BE2C (cell line): Measurements from ENCODE around the gene C20orf144.

Experiments
- DNase-seq: peaks from one replicate; pipeline ENCODE4 v3.0.0-alpha.2; 2020
- H3K27me3 ChIP-seq: fragments of 250-450 bp; sonication (Bioruptor Pico); 2 replicates; pipeline ENCODE4 v1.5.1; 2020; ENCODE audit warnings: mild to moderate bottlenecking
- H3K36me3 ChIP-seq: fragments of 250-450 bp; sonication (Bioruptor Pico); 2 replicates; pipeline ENCODE4 v1.5.1; 2020; ENCODE audit warnings: mild to moderate bottlenecking
- H3K4me1 ChIP-seq: fragments of 250-450 bp; sonication (Bioruptor Pico); 2 replicates; pipeline ENCODE4 v1.5.1; 2020
- H3K4me3 ChIP-seq: 2 replicates; pipeline ENCODE4 v1.5.1; 2011; ENCODE audit warnings: low read depth, low read length
- H3K9me3 ChIP-seq: fragments of 250-450 bp; sonication (Bioruptor Pico); 2 replicates; pipeline ENCODE4 v1.5.1; 2020
- TF ChIP-seq, protein P1 (sequence below): IDR thresholded peaks from 2 replicates; pipeline ENCODE4 v1.5.1; 2012; ENCODE audit warnings: mild to moderate bottlenecking, low read depth, low read length

The C20orf144 gene

DNA sequence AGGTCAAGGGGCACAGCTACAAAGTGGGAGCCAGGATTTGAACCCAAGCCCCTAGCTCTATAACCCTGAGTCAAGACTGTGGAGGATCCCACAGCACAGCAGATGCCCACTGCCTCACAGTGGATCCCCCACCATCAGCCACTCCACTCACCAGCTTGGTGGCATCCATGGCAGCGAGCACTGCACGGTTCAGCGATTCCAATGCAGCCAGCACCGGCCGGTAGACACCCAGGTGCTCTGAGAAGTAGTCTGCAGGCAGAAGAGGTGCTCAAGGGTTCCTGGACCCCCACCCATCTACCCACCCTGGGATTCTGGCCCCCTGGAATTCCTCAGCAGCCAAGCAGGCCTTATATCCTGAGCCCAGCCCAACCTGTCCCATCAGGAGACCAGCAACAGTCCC, 7.1 kb downstream of the C20orf144 start:
- TF ChIP-seq, protein P1, sequence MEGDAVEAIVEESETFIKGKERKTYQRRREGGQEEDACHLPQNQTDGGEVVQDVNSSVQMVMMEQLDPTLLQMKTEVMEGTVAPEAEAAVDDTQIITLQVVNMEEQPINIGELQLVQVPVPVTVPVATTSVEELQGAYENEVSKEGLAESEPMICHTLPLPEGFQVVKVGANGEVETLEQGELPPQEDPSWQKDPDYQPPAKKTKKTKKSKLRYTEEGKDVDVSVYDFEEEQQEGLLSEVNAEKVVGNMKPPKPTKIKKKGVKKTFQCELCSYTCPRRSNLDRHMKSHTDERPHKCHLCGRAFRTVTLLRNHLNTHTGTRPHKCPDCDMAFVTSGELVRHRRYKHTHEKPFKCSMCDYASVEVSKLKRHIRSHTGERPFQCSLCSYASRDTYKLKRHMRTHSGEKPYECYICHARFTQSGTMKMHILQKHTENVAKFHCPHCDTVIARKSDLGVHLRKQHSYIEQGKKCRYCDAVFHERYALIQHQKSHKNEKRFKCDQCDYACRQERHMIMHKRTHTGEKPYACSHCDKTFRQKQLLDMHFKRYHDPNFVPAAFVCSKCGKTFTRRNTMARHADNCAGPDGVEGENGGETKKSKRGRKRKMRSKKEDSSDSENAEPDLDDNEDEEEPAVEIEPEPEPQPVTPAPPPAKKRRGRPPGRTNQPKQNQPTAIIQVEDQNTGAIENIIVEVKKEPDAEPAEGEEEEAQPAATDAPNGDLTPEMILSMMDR = no peak
- peaks cover 5% of the 10 kb centered on the region for H3K4me1 ChIP-seq
- no peak for DNase-seq
- H3K4me3 ChIP-seq = no peak overlapping the region
- no peaks in the 10 kb centered on the region for H3K27me3 ChIP-seq
- peaks cover 23% of the 10 kb centered on the region for H3K36me3 ChIP-seq
- H3K9me3 ChIP-seq = no peaks in the 10 kb centered on the region

DNA sequence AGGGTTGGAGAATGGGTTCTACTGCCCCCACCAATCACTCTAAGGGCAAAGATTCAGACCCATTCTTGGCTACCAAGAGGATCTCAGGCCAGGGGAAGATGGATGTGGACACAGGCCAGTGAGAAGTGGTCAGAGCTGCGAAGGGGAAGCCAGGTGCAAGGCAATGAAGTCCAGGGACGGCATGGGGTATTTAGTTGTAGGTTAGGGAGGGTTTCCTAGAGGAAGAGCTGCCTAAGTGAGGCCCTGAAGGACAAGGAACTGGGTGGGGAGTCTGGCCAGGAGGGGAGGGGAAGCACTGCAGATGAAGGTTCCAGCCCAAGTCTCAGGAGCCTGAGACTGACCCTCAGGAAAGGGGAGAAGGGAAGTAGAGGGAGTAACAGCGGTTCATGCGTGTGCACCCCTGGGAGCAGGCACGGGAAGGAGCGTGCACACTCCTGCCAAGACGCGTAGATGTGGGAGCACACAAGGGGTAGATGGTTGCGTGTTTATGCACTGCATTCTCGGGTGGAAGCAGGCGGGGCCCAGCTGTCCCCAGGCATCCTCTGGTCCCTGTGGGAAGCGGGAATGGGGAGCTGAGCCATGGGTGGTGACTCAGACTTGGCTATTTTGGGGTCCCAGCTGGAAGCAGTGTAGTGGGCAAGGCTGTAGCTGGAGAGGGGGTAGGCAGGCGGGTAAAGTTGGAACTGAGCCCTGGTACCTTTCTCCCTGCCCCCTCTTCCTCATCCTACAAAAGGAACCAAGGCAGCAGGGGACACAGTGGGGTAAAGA, 7.9 kb downstream of the C20orf144 start:
- peaks cover 8% of the 10 kb centered on the region for H3K4me1 ChIP-seq
- H3K27me3 ChIP-seq = no peaks in the 10 kb centered on the region
- H3K36me3 ChIP-seq = peaks cover 23% of the 10 kb centered on the region
- H3K4me3 ChIP-seq = no peak overlapping the region
- TF ChIP-seq, protein P1 = no peak
- no peak for DNase-seq
- H3K9me3 ChIP-seq = no peaks in the 10 kb centered on the region

DNA sequence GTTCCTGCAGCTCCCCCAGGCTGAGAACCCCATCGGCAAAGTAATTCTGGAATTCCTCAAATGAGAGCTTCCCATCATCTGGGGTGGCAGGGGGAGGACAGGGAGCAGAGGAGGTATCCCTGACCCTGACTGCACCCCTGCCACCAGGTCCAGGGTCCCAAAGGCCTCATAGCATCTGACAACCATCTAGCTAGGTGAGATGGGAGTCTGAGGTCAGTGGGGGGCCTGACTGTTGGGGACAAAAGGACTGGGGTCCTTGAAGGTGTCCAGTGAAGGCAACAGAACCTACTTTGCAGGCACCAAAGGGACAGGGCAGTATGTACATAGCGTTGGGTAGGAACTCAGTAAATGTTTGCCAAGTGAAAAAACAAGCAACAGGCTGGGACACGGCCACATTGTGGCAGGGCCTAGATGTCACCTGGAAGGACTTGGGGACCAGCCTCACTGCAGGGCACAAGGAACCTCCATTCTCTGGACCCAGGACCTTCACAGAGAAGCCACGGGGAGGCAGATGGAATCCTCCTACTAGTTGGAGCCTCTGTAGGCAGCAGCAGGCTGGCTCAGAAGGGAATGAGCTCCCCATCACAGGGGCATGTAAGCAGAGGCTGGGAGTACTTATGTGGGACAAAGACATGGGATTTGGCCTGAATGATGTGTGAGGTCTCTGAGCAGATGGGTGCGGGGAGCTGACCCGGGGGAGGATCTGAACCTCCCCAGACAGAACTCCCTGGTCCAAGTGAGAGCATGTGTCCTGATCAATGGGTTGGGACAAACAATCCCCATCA, 8.8 kb downstream of the C20orf144 start:
- DNase-seq = no peak
- Histone ChIP-seq H3K9me3 (no peaks in the 10 kb centered on the region), H3K36me3 (peaks cover 25% of the 10 kb centered on the region), H3K27me3 (no peaks in the 10 kb centered on the region), H3K4me3 (no peak overlapping the region), H3K4me1 (peaks cover 13% of the 10 kb centered on the region)
- TF ChIP-seq, protein P1 = no peak

DNA sequence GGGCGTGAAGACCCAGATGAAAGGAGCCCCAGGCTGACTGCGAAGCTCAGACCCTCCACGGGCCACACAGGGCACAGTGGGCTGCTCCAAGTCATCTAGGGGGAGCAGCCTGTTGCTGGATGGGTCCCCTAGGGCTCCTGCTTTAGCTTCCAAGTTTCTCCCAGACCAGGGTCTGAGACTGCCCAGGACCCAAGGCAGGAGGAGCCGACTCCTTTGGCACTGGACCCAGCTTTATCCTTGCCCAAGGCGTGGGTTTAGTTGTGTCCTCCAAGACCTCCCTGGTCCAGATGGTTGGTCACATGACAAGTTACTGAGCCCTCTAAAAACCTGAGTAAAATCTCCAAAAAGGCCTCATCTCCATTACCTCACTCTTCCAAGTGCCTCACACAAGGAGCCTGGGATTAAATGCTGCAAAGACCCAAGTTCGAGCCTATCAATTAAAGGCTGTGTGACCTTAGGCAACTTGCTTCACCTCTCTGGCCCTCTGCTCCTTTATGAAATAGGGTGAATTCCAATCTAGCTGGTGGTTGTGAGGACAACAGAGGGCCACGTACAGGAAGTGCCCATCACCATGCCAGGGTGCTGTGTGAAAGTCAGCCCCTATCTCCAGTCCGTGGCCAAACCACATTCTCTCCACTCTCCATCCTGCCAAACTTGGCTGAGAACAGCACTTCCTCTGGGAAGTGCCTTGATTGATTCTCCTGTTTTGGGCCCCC, 9.6 kb downstream of the C20orf144 start:
- no peaks in the 10 kb centered on the region for H3K9me3 ChIP-seq
- H3K36me3 ChIP-seq = peaks cover 33% of the 10 kb centered on the region
- no peaks in the 10 kb centered on the region for H3K27me3 ChIP-seq
- DNase-seq = no peak
- peaks cover 8% of the 10 kb centered on the region for H3K4me1 ChIP-seq
- no peak overlapping the region for H3K4me3 ChIP-seq
- TF ChIP-seq, protein P1 = no peak

DNA sequence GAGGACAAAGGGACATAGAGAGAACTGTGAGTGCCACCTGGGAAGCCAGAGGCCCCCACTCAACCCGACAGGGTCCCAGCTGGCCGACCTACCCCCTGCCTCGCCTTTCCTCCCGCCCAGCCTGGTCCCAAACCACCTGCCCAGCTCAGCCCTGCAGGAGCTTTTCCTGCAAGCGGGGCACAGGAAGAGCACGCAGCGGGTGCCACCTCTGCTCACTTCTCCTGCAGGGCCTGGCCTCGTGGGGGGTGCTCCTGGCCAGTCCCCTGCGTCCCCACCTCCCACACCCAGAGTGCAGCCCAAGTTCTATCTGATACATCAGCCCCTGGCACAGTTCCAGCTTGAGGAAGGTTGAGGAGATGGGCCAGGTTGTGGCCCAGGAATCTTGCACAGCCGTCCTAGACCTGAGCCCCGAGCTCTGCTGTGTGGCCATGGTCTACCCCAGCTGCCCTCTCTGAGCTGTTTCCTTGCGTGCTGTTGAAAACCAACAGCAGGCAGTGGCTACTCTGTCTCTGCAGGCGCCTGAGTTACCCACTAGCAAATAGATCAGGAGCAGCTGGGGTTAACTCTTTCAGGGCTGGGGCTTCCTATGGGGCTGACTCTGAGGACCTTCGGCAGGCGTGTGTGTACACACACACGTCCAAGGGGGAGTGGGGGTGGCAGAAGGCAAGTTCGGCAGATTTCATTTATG, 10.4 kb downstream of the C20orf144 start:
- H3K4me1 ChIP-seq = peaks cover 11% of the 10 kb centered on the region
- no peaks in the 10 kb centered on the region for H3K27me3 ChIP-seq
- H3K9me3 ChIP-seq = no peaks in the 10 kb centered on the region
- peak overlapping the region; percentile 88 for H3K4me3 ChIP-seq
- TF ChIP-seq, protein P1 = no peak
- no peak for DNase-seq
- H3K36me3 ChIP-seq = peaks cover 40% of the 10 kb centered on the region
